Measurements from ENCODE around the gene FADD. TPM values are rescaled to one million over a fixed set of nuclear protein-coding genes. Genes with fewer than 3 reads are reported as not detected.
"Not testable (repeated sequence)": the region's sequence is repeated elsewhere in the genome, so short reads cannot be mapped to it uniquely, and the experiment has no call there.

The FADD gene
- total RNA-seq, 4 donors from 2014 or later: 17.0 to 26.6 (median 21.9) TPM

DNA sequence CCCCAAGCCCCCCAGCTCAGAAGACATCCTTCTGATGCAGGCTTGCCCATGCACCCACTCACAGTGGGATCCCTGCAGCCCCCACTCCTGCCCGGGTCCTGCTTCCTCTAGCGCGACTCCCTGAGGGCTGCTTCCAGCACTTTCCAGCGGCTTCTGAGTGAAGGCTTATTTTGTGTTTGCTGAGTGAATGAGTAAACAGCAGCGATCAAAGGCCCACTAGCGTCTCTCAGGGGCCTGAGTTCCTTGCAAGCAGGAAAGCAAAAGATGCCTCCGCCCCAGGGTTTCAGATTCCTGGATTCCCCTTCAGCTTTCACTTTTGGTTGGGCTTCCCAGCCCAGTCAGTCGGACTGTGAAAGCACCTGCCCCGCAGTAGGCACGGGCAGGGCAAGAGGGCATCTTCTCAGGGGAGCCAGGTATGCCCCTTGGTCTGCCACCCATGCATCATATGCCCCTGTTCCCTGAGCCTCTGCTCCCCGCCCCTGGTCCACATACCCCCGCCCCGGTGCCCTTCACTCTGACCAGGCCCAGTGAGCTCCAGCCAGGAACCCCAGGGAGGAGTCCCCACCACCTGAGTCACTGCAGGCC is 9.2 kb downstream of the FADD start:
- TF ChIP-seq, protein P1, sequence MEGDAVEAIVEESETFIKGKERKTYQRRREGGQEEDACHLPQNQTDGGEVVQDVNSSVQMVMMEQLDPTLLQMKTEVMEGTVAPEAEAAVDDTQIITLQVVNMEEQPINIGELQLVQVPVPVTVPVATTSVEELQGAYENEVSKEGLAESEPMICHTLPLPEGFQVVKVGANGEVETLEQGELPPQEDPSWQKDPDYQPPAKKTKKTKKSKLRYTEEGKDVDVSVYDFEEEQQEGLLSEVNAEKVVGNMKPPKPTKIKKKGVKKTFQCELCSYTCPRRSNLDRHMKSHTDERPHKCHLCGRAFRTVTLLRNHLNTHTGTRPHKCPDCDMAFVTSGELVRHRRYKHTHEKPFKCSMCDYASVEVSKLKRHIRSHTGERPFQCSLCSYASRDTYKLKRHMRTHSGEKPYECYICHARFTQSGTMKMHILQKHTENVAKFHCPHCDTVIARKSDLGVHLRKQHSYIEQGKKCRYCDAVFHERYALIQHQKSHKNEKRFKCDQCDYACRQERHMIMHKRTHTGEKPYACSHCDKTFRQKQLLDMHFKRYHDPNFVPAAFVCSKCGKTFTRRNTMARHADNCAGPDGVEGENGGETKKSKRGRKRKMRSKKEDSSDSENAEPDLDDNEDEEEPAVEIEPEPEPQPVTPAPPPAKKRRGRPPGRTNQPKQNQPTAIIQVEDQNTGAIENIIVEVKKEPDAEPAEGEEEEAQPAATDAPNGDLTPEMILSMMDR (IDR thresholded peaks at IDR 0.05): no peak
- TF ChIP-seq POLR2AphosphoS5 (IDR thresholded peaks at IDR 0.05) (no peak), POLR2A (IDR thresholded peaks at IDR 0.05) (no peak), EP300 (IDR thresholded peaks at IDR 0.05) (no peak)
- no peak overlapping the region for H3K27ac ChIP-seq
- H3K9me3 ChIP-seq: no peaks in the 10 kb centered on the region
- peaks cover 0 to 24% of the 10 kb centered on the region in 2 donors for H3K36me3 ChIP-seq
- ATAC-seq: no peak
- WGBS, 2 donors (ENCODE audit: low coverage in 1 of 2): 60 to 82% methylated on average over 1 to 2 of the region's 13 CpGs
- H3K4me1 ChIP-seq: peaks cover 0 to 6% (median 0%) of the 10 kb centered on the region in 3 donors
- H3K27me3 ChIP-seq: no peaks in the 10 kb centered on the region
- H3K4me3 ChIP-seq: peak overlapping the region in 1 of 2 donors; percentile 24

DNA sequence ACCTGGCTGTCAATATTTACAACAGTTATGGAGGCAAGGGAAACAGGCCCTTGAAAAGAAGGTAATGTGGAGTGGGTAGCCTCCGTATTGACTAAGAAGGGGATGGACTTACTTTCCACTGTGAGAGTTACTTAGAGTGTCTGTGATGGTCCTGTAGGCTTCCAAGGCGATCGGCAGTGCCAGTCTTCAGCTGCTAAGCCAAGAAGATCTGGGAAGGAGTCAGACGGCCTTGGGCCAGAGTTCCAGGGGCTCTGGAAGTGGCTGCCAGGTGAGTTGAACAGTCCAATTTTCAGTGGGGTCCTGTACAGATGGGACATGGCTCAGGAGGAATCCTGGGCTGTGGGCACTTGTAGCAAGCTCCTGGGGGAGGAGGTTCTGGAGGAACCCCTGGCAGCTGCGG is 14.3 kb downstream of the FADD start:
- not testable (repeated sequence) for H3K9me3 ChIP-seq, ATAC-seq
- whole genome bisulfite sequencing, 2 donors (ENCODE audit: low coverage in 1 of 2): 74 to 83% methylated on average over 4 of the region's 5 CpGs

DNA sequence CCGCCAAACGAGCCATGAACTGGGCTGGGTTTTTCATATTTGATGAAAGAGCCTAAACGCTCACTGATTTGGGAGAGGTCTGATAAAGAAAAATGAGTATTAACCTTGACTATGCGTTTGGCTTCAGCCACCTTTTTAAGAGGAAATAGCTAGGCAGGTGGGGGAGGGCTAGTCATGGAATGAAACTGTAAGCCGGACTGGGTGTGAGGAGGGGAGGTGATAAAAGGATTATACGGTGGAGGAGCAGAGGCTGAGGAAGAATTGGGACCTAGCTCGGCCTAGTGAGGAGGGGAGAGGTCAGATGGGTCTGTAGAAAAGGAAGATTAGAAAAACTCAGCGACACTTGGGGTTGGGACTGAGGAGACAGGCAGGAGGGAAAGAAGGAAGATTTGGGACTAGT is 15.0 kb downstream of the FADD start:
- 38 to 43% methylated on average over 6 to 8 of the region's 8 CpGs for WGBS, 2 donors (ENCODE audit: low coverage in 1 of 2)
- not testable (repeated sequence) for ATAC-seq, H3K4me1 ChIP-seq, H3K4me3 ChIP-seq, H3K27ac ChIP-seq, H3K27me3 ChIP-seq, H3K36me3 ChIP-seq, H3K9me3 ChIP-seq

More for the DNA sequence above, 14.3 kb downstream of the FADD start:
- not testable (repeated sequence) for H3K36me3 ChIP-seq, H3K27ac ChIP-seq, H3K4me3 ChIP-seq, H3K27me3 ChIP-seq, H3K4me1 ChIP-seq

DNA sequence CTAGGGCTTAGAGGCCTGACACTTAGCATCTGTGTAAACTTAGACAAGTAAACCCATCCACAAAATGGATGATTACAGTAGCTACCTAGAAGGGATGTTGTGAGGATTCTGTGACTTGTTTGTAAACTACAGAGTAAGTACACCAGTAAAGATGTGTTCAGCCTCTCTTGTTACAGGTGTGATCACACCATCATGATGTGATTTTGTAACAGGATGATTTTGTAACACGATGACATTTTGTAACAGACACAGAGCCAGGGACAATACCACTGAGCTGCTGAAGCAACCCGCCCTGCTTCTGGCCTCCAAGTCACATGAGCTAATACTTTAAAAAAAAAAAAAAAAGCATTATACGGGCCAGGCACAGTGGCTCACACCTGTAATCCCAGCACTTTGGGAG is 17.0 kb downstream of the FADD start:
- Histone ChIP-seq H3K27ac (no peak overlapping the region), H3K4me1 (no peaks in the 10 kb centered on the region), H3K36me3 (no peaks in the 10 kb centered on the region), H3K27me3 (no peaks in the 10 kb centered on the region), H3K4me3 (no peak overlapping the region), H3K9me3 (no peaks in the 10 kb centered on the region)
- ATAC-seq: no peak
- 77 to 100% methylated on average over 1 to 3 of the region's 3 CpGs for WGBS, 2 donors (ENCODE audit: low coverage in 1 of 2)
- no peak for TF ChIP-seq POLR2AphosphoS5 (IDR thresholded peaks at IDR 0.05)
- no peak for TF ChIP-seq POLR2A (IDR thresholded peaks at IDR 0.05)
- TF ChIP-seq, protein P1 (IDR thresholded peaks at IDR 0.05): no peak
- TF ChIP-seq EP300 (IDR thresholded peaks at IDR 0.05): no peak

DNA sequence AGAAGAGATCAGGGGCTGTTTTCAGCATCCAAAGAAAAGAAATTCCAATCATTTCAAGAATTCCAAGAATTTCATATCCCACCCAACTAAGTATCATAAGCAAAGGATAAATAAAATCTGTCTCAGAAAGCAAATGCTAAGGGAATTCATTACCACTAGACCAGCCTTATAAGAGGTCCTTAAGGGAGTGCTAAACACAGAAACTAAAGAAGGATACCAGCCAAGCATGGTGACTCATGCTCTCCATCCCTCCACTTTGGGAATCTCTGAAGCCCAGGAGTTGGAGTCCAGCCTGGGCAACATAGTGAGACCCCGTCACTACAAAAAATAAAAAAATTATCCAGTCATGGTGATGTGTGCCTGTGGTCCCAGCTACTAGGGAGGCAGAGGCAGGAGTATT is 17.8 kb downstream of the FADD start:
- TF ChIP-seq EP300 (IDR thresholded peaks at IDR 0.05) (no peak), POLR2A (IDR thresholded peaks at IDR 0.05) (no peak), POLR2AphosphoS5 (IDR thresholded peaks at IDR 0.05) (no peak)
- TF ChIP-seq, protein P1 (IDR thresholded peaks at IDR 0.05): no peak
- Histone ChIP-seq H3K27ac (no peak overlapping the region), H3K9me3 (no peaks in the 10 kb centered on the region), H3K36me3 (no peaks in the 10 kb centered on the region), H3K4me1 (no peaks in the 10 kb centered on the region), H3K4me3 (no peak overlapping the region), H3K27me3 (no peaks in the 10 kb centered on the region)
- WGBS, 2 donors (ENCODE audit: low coverage in 1 of 2): 75 to 100% methylated on average over 1 of the region's 1 CpG
- ATAC-seq: no peak

DNA sequence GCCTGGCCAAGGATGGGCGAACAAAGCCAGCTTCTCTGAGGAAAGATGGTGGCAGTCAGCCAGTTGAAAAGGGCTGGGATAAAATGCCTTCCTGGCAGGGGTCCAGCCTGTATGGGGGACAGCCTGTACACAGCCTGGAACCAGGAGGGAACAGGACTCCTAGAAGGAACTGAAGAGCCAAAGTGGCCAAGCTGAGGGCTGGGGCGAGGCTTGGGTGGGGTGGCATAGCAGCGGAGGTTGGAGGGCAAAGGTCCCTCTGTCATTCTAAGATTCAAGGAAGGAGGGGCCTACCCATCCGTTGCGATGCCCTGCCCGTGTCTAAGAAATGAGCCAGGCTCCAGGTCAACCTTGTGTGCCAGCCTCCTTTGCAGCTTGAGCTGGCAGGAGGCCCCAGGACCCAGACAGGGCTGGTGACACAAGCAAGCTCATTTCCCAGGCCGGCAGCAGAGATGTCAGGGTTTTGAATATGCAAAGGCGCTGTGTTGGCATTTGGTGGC is 22.6 kb downstream of the FADD start:
- Histone ChIP-seq H3K9me3 (no peaks in the 10 kb centered on the region), H3K36me3 (no peaks in the 10 kb centered on the region), H3K27me3 (no peaks in the 10 kb centered on the region), H3K4me3 (no peak overlapping the region), H3K27ac (no peak overlapping the region), H3K4me1 (no peaks in the 10 kb centered on the region)
- ATAC-seq: no peak
- 51 to 79% methylated on average over 4 to 5 of the region's 8 CpGs for WGBS, 2 donors (ENCODE audit: low coverage in 1 of 2)
- TF ChIP-seq POLR2AphosphoS5 (IDR thresholded peaks at IDR 0.05) (no peak), EP300 (IDR thresholded peaks at IDR 0.05) (no peak)
- TF ChIP-seq, protein P1 (IDR thresholded peaks at IDR 0.05): no peak

All from gastroesophageal sphincter (tissue), 4 donors.